Ishikawa (cell line): ENCODE measurements around the gene PJA2.

Source experiments
- CEBPB ChIP-seq: IDR thresholded peaks from 2 replicates; pipeline ENCODE4 v1.6.1; 2012
- FOXM1 ChIP-seq: IDR thresholded peaks from 2 replicates; pipeline ENCODE4 v1.6.1; 2012; ENCODE audit warnings: low read depth, borderline replicate concordance
- MAX ChIP-seq: IDR thresholded peaks from 2 replicates; pipeline ENCODE4 v1.6.1; 2012
- NFIC ChIP-seq: IDR thresholded peaks from 2 replicates; pipeline ENCODE4 v1.6.1; 2012
- RAD21 ChIP-seq: IDR thresholded peaks from 2 replicates; pipeline ENCODE4 v1.6.1; 2012; ENCODE audit warnings: low read depth
- TAF1 ChIP-seq: IDR thresholded peaks from 2 replicates; pipeline ENCODE4 v1.6.1; 2012; ENCODE audit warnings: low read depth, mild to moderate bottlenecking
- YY1 ChIP-seq: IDR thresholded peaks from 2 replicates; pipeline ENCODE4 v1.6.1; 2012; ENCODE audit warnings: low read depth
- TF ChIP-seq, protein P1 (sequence below): IDR thresholded peaks from 2 replicates; pipeline ENCODE4 v1.6.1; 2012

DNA sequence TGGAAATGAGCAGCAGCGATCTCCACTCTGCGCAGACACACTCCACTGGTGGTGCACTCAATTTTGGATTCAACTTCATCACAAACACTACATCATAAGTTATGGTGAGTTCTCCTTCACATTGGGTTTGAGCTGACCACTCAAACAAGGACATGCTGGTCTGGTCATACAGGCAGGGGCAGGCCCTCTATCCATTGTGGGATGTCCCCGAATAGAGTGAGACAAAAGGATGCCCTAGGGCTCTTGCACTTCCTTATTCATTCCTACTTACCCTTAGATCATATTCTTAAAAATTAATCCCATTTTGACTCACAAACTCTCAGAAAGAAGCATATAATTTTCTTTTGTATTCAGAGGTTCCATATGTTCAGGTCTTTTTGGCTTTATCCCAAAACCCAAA, 16.3 kb upstream of the PJA2 start:
- no peak for TF ChIP-seq NFIC
- no peak for TF ChIP-seq TAF1
- no peak for TF ChIP-seq FOXM1
- no peak for TF ChIP-seq MAX
- no peak for TF ChIP-seq YY1
- TF ChIP-seq RAD21: no peak
- TF ChIP-seq CEBPB: no peak
- TF ChIP-seq, protein P1, sequence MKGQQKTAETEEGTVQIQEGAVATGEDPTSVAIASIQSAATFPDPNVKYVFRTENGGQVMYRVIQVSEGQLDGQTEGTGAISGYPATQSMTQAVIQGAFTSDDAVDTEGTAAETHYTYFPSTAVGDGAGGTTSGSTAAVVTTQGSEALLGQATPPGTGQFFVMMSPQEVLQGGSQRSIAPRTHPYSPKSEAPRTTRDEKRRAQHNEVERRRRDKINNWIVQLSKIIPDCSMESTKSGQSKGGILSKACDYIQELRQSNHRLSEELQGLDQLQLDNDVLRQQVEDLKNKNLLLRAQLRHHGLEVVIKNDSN: no peak
